ENCODE measurements around the gene PLXNA1. TPM values are rescaled to one million over a fixed set of nuclear protein-coding genes. Genes with fewer than 3 reads are reported as not detected.

Gene PLXNA1
- polyA plus RNA-seq (2011; rRNA removed) (34.7 and 57.2 TPM in 2 replicates), polyA minus RNA-seq (2011; rRNA and poly(A)+ RNA removed) (48.2 and 67.0 TPM in 2 replicates)

DNA sequence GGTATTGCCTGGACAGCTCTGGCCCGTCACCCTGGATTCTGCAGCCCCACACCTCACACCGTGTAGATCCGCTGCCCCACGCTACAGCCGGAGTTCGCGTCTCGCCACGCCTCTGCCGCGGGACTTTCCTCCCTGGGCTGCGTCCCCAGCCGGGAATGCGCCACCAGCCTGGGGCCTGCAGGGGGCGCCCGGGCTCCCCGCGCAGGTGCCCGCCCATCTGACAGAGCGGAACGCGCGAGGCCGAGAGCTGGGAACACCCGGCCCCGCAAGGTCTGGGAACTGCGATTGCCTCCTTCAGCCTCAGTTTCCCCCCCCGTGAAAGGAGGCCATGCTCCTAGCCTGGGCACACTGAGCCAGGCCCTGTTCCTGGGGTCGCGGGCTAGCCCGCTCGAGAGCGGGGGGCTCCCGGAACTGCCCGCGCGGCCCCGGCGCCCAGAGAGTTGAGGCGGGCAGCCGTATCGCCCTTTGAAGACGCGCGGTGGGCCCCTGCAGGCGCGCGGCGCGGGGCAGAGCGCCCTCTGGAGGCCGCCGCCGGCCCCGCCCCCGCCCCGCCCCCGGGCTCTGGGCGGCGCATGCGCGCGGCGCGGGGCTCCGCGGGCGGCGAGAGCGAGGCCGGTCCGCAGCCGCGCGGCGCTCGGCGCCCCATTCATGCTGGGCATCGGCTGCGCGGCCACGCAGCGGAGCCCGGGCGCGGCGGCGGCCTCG, at the start of gene PLXNA1:
Gene PLXNA1 (plus strand): TSS at position 645 of the 705 bp plus-strand sequence. CDS start 5,479 bp downstream, outside the sequence.
- H3K27me3 ChIP-seq (ENCODE audit: control insufficient read depth, insufficient read depth, low read length): no peaks in the 10 kb centered on the region
- POLR2A ChIA-PET: interaction anchor here (0.5 to 0.7 kb wide), 2 partner anchors 209 to 230 kb away, joined by 3 to 5 read pairs; no protein-coding TSS in a partner anchor
- no peak for DNase-seq (ENCODE audit: low read depth)
- CTCF ChIA-PET: interaction anchor here (0.6 to 7.2 kb wide), 25 partner anchors 9 to 564 kb away, joined by 3 to 81 read pairs (median 4); no protein-coding TSS in a partner anchor
- TF ChIP-seq, protein P1, sequence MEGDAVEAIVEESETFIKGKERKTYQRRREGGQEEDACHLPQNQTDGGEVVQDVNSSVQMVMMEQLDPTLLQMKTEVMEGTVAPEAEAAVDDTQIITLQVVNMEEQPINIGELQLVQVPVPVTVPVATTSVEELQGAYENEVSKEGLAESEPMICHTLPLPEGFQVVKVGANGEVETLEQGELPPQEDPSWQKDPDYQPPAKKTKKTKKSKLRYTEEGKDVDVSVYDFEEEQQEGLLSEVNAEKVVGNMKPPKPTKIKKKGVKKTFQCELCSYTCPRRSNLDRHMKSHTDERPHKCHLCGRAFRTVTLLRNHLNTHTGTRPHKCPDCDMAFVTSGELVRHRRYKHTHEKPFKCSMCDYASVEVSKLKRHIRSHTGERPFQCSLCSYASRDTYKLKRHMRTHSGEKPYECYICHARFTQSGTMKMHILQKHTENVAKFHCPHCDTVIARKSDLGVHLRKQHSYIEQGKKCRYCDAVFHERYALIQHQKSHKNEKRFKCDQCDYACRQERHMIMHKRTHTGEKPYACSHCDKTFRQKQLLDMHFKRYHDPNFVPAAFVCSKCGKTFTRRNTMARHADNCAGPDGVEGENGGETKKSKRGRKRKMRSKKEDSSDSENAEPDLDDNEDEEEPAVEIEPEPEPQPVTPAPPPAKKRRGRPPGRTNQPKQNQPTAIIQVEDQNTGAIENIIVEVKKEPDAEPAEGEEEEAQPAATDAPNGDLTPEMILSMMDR (IDR thresholded peaks at IDR 0.05; ENCODE audit: insufficient read depth, low read depth, low read length): peak; percentile 92
- H3K4me3 ChIP-seq (ENCODE audit: low read depth, low read length): peak within 1 kb of the TSS; percentile 83
- peaks cover 2% of the 10 kb centered on the region; the same call in 1 of the 2 replicates for H3K36me3 ChIP-seq (ENCODE audit: control insufficient read depth, insufficient read depth, low read length)

GRCh38 chr3:126934031-126934531, 48.8 kb upstream of the PLXNA1 start:
- no peaks in the 10 kb centered on the region for H3K36me3 ChIP-seq (ENCODE audit: control insufficient read depth, insufficient read depth, low read length)
- ChIA-PET POLR2A (no interaction called here), CTCF (interaction anchor here (0.9 kb wide), 1 partner anchor 14 kb away, joined by 3 read pairs; no protein-coding TSS in a partner anchor)
- TF ChIP-seq, protein P1 (IDR thresholded peaks at IDR 0.05; ENCODE audit: insufficient read depth, low read depth, low read length): no peak
- no peaks in the 10 kb centered on the region for H3K27me3 ChIP-seq (ENCODE audit: control insufficient read depth, insufficient read depth, low read length)
- no peak overlapping the region for H3K4me3 ChIP-seq (ENCODE audit: low read depth, low read length)
- DNase-seq (ENCODE audit: low read depth): no peak

DNA sequence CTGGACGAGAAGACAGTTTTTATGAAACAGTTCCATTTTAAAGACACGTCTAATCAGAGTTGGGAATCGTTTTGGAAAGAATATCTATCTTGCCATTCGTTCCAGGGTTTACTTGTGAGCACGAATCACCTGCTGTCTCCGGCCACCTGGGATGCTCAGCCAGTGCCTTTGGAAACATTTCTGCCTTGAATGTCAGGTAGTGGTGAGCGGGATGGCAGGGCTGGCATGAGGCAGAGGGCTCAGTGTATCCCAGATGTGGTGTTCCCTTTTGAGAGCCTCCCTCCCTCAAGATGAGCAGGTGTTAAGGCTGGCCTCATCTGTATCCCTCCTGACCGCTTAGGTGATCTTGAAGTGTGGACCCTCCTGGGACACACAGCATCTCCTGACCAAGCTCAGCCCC, 47.9 kb upstream of the PLXNA1 start:
- TF ChIP-seq, protein P1 (IDR thresholded peaks at IDR 0.05; ENCODE audit: insufficient read depth, low read depth, low read length): no peak
- DNase-seq (ENCODE audit: low read depth): no peak
- no peak overlapping the region for H3K4me3 ChIP-seq (ENCODE audit: low read depth, low read length)
- ChIA-PET CTCF (interaction anchor here (1.0 to 1.1 kb wide), 2 partner anchors 10 to 13 kb away, joined by 3 read pairs; no protein-coding TSS in a partner anchor), POLR2A (no interaction called here)
- no peaks in the 10 kb centered on the region for H3K27me3 ChIP-seq (ENCODE audit: control insufficient read depth, insufficient read depth, low read length)
- no peaks in the 10 kb centered on the region for H3K36me3 ChIP-seq (ENCODE audit: control insufficient read depth, insufficient read depth, low read length)

GRCh38 chr3:126935756-126936509, 47.0 kb upstream of the PLXNA1 start:
- H3K27me3 ChIP-seq (ENCODE audit: control insufficient read depth, insufficient read depth, low read length): no peaks in the 10 kb centered on the region
- CTCF ChIA-PET: interaction anchor here (1.0 to 1.4 kb wide), 3 partner anchors 11 to 14 kb away, joined by 3 to 4 read pairs (median 3); no protein-coding TSS in a partner anchor
- H3K4me3 ChIP-seq (ENCODE audit: low read depth, low read length): no peak overlapping the region
- POLR2A ChIA-PET: no interaction called here
- no peaks in the 10 kb centered on the region for H3K36me3 ChIP-seq (ENCODE audit: control insufficient read depth, insufficient read depth, low read length)
- DNase-seq (ENCODE audit: low read depth): no peak
- TF ChIP-seq, protein P1 (IDR thresholded peaks at IDR 0.05; ENCODE audit: insufficient read depth, low read depth, low read length): no peak
